GM19193 (cell line): ENCODE data around the gene HLA-DPB1.

Experiments
- POLR2A ChIP-seq: IDR thresholded peaks from 4 replicates; pipeline ENCODE4 v1.6.1; 2011; ENCODE audit not compliant: insufficient read depth, insufficient read length; ENCODE audit errors: extremely low read depth

The HLA-DPB1 gene

DNA sequence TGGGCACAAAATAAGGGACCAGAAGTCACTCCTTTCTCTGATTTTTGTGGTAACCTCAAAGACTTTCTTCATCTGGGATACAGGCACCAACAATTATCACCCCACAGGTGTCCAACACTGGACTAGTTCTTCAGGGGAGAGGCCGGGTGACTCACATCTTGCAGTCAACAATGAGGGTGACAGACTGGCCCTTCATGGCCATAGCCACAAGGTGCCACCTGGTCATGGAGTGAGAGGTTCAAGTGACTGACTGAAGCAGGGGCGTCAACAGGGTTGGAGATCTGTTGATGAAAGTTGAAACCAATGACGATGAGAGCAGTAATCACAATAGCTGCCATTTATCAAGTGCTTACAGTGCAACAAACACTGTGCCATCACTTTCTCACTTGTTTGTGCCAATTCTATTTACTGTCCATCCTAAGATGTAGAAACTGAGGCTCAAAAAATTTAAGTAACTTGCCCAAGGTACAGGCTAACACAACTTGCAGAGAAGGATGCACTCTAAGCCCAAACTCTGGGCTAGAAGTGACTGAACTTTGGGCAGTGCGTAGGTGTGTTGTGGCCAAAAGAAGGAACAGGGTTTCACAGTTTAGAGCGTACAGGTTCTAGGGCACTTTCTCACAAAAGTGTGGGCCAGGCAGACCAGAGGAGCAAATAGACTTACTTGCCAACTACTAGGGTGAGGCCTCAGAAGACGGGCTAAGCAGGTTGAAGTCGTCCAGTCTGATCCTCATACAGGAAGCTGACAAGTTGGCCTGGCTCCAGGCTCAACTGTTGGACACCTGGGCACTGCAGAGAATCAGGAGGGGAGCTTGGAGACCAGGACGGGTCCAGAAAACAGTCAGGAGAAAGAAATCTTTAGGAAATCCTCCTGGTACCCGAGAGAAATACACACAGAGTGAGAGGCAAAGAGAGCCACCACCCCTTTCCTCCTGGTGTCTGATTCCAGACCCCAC, 30.4 kb downstream of the HLA-DPB1 start:
- no peak for TF ChIP-seq POLR2A

DNA sequence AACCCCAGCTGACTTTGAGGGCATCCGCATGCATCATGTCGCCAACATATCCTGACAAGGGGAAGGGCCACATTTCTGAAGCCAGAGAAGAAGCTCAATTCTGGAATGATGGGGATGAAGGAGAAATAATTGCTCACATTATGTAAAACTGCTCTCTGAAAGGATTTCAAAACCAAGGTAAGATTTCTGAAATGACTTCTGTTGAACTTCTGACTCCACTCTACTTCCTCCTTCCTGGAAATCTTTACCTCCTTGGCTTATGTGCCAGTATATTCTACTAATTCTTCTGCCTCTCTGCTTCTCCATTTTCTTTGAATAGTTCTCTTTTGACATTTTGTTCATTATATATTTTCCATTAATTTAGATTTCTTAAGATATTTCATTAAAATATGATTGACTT, 31.9 kb downstream of the HLA-DPB1 start:
- TF ChIP-seq POLR2A, result no peak

DNA sequence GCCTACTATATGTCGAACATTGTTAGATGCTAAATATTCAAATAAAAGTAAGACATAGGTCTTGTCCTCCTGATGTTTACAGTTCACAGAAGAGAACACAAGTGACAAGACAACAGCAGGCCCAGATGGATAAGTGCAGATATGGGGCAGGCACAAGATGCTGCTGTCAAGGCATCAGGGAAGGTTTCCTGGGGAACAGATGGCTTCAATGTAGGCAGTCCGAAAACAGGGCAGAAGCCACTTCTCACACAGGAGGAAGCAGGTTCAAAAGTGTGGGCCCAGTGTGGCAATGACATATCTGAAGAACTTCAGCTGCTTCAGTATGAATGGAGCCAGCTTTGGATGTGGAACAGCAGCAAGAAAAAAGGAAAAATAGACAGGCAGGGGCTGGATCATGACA, 32.5 kb downstream of the HLA-DPB1 start:
- TF ChIP-seq POLR2A, result no peak

DNA sequence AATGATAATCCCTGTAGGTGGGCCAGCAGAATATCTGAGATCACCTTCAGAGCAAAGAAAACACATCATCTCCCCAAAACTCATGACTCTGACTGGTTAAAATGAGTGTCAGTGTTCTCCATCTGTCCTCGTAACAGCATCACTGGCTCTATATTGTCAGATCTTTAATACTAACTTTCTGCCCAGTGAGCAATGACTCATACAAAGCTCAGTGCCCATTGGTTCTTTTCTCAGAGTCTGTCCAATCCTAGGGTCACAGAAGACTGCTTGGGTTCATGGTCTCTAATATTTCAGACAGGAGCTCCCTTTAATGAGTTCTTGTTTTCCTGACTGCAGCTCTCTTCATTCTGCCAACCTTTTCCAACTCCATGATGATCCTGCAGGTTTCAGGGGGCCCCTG, 36.4 kb downstream of the HLA-DPB1 start:
- no peak for TF ChIP-seq POLR2A

DNA sequence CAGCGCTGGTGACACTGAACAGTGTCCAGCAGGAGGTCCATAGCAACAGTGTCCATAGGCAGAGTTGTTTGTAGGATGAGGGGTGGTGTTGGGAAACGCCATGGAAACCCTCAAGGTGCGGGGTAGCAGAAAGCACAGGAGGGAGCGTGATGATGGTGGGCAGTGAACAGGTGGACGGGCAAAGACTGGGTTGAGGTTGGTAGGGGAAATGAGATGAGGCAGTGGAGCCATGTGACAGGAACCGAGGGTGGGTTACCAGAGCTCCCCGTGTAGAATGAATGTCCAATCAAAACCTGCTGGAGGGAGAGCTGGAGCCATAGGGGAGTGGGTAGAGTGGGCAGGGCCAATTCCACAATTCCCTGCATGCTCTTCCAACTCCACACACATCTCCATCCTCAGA, 38.0 kb downstream of the HLA-DPB1 start:
- peak; percentile 48 for TF ChIP-seq POLR2A

DNA sequence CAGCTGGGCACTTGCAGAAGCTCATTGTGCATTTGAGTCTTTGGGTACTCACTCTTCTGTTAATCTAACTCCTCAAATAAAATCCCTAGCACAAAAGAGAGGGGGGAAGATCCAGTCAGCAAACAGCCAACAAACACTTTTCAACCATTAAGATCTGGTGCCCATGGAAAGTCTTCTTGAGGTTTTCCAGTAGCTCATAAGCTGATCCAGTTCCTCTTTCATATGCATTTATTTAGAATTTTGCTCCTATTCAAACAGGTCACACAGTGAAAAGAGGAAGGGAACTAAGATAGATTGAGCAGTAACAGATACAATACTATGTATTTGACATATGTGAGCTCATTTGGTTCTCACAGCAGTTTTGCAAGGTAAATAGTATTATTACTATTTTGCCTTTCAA, 38.6 kb downstream of the HLA-DPB1 start:
- TF ChIP-seq POLR2A, result no peak

DNA sequence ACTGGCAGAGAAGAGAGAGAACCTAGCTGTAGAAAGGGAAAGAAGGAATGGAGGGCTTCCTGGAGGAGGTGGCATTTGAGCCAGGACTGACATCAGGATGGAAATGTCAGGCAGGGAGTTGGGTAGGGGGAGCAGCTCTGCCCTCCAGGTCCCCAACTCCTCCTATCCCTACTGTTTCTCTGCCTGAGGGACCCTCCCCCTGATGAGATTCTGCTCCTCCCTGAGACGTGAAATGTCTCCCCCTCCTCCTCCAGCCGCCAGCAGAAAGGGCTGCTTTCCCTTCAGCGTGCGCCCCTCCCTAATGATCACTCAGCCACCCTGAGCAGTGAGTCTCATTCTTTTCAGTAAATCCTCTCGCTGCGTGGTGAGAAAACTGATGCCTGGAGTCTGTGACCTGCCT, 40.6 kb downstream of the HLA-DPB1 start:
- no peak for TF ChIP-seq POLR2A

DNA sequence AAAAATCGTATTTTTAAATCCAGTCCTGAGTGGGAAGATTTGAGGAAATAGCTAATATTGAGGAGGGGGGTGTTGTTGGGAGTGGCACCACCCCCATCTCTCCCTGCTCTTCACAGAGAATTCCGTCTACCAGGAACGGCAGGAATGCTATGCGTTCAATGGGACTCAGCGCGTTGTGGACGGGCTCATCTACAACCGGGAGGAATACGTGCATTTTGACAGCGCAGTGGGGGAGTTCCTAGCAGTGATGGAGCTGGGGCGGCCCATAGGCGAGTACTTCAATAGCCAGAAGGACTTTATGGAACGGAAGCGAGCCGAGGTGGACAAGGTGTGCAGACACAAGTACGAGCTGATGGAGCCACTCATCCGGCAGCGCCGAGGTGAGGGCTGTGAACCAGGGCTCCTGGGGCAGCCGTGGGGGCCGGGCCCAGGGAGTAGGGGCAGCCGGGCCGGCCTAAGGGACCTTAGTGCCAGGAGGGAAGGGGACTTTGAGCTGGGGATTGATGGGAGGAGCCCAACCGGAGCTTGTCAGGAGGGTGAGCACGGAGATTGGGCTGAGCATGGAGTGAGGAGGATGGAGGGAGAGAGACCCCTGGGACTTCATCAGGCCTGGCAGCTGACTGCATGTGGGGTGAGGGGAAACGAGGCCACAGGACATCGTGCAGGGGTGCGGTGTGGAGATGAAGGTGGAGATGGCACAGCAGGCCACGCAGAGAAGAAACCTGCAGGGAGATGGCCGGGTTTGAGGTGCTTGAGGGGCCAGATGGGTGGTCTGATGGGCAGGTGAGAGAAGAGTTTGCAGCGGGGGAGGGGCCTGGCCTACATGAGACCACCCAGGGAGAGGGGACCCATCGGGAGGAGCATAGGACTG, 41.3 kb downstream of the HLA-DPB1 start:
- TF ChIP-seq POLR2A, result no peak

DNA sequence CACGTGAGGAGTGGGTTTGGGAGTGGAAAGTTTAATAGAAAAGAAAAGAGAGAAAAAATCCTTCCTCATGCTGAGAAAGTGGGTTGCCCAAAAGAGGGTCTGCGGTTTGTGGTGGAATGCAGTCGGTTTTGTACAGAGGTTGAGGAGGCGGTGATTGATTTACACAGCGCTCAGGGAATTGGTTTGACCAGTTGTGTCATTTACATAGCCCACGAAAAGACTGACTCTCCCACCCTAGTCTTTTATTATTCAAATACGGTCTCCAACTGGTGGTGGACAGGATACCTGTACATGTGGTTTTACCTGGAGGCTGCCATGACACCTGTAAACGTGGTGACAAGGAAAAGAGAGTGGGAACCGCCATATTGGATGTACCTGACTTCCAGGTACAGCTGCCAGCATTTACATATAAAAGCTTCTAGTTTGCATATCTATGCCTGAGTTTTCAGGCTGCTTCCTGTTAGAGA, 42.1 kb downstream of the HLA-DPB1 start:
- TF ChIP-seq POLR2A, result no peak

DNA sequence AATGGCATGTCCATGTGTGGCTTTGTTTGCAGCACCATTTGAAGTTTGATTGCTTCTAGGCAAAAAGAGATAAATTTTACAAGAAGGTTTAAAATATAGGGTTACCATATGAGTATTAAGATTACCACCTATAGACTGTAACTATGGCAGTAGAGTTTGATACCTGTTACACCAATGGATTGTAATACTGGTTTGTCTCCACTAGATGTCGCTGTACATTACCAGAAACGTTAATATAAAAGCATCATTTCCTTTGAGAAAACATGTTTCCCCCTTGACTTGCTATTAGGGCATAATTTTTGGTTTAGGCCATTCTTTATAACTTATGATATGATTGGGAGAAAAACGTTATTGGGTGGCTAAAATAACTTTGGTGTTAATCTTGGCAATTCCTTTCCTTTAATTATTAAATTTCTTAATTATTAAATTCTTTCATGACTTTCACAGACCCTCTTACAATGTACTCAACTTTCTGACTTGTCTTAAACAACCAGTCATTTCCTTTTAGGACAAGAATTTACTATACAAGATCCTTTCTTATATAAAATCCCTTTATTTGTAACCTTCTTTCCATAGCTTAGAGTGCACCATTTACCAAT, 42.8 kb downstream of the HLA-DPB1 start:
- no peak for TF ChIP-seq POLR2A

DNA sequence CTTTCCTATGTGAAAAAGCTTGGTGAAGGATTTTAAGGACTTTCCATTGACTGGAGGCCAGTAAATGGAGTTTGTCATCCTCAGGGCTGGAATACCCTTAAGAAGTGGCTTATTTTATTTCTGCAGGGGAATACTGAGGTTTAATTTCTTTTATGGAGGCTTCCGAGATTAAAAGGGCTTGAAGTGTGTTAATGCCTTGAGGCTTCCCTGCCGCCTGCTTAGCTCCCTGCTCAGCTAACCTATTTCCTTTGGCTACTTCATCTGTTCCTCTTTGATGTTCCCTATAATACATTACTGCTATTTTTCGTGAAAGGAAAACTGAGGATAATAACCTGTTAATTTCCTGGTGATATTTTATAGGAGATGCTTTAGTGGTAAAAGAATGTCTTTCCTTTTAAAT, 44.2 kb downstream of the HLA-DPB1 start:
- TF ChIP-seq POLR2A, result no peak

DNA sequence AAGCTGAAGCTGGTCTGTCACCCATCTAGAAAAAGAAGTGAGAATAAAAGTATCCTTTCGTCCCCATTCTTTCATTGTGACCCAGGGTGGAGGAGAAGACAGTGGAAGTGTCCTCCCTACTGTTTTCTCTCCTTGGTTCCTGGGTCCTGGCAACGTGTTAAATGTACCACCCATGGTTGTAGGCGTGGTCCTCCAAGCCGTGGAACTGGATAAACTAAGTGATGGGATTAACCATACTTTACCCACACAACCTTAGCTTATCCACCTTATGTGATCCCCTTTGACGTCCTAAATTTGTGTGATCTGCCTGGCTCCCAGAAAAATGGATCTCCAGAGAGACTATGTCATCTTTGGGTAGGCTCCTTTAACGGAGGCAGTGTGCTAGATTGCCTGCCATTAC, 47.4 kb downstream of the HLA-DPB1 start:
- TF ChIP-seq POLR2A, result no peak

DNA sequence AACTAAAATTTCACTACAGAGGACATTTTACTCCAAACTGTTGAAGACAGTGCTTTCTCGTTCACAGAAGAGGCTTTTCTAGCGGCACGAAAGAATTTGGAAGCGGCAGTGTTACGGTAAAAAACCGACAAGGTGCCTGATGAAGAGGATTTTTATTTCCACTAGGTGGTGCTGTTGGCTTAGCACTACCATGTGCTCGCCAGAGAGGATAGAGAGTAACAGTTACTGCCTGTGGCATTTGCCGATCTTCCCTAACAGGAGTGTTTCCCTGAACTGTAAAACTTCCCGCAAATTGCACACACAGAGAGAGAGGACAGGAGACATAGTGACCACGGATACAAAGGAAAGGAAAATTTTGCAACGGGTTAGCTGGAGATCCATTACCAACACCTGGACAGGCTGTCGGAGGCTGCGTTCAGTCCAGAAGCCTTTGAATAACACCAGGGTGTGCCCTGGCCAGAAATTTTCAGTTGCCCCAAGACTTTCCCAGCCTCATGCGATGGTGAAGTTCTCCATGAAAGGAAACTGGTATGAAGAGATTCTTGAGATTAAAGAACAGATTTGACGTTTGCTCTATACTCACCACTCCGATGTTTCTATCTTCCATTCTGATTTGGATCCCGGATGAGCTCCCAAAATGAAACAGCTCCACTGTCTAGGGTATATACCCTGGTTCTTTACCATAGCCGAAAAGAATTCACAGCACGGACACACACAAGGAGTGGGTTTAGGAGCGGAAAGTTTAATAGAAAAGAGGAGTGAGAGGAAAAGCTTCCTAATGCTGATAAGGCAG, 48.1 kb downstream of the HLA-DPB1 start:
- TF ChIP-seq POLR2A, result no peak

DNA sequence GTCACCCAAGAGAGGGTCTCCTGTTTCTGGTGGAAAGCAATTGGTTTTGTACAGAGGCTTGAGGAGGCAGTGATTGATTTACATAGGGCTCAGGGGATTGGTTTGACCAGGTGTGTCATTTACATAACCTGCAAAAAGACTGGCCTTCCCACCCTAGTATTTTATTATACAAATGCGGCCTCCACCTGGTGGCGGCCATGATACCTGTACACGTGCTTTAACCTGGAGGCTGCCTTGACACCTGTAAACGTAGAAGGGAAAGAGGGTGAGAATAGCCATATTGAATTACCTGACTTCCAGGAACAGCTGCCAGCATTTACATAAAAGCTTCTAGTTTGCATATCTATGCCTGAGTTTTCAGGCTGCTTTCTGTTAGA, 48.7 kb downstream of the HLA-DPB1 start:
- no peak for TF ChIP-seq POLR2A
